Left renal cortex interstitium (tissue), 4 donors: ENCODE data around the gene SNAPC3. TPM values are rescaled to one million over a fixed set of nuclear protein-coding genes. Genes with fewer than 3 reads are reported as not detected.
A peak's percentile ranks its signal among the peaks of the same experiment; 100 is the strongest.
"Not testable (repeated sequence)": the region's sequence is repeated elsewhere in the genome, so short reads cannot be mapped to it uniquely, and the experiment has no call there.

Experiments
- DNase-seq, 4 donors: peaks; one replicate each; pipeline ENCODE4 v3.0.0-alpha.2; 2013; ENCODE audit warnings: low read depth in 4 of 4, low spot score in 2 of 4, missing footprints in 1 of 4
- polyA plus RNA-seq, 4 donors: library from polyadenylated mRNA; unstranded; fragments of 120-200 nt; gene quantifications; one replicate each; pipeline ENCODE4 v1.2.1, GENCODE V29; 2013; ENCODE audit not compliant: insufficient read length in 4 of 4

SNAPC3 gene
- polyA plus RNA-seq, 4 donors, result 38.4 to 60.0 (median 44.9) TPM

GRCh38 chr9:15421990-15422371 lies 695 bp upstream of the SNAPC3 start:
- peak in 2 of 4 donors; percentile 13 to 50 for DNase-seq

- DNase-seq, result peak in 2 of 4 donors; percentile 26 to 58
Measured at GRCh38 chr9:15423231-15423985, 732 bp downstream of the SNAPC3 start.

GRCh38 chr9:15426019-15426418 lies 3.3 kb downstream of the SNAPC3 start:
- no peak for DNase-seq

GRCh38 chr9:15427702-15428101 lies 5.0 kb downstream of the SNAPC3 start:
- not testable (repeated sequence) for DNase-seq

- DNase-seq, result no peak
Measured at GRCh38 chr9:15430920-15431844, 8.5 kb downstream of the SNAPC3 start.

- no peak for DNase-seq
Measured at GRCh38 chr9:15433191-15433590, 10.5 kb downstream of the SNAPC3 start.

GRCh38 chr9:15433661-15434060 lies 11.0 kb downstream of the SNAPC3 start:
- no peak for DNase-seq

- DNase-seq, result no peak
Measured at GRCh38 chr9:15438891-15439290, 16.2 kb downstream of the SNAPC3 start.

GRCh38 chr9:15441841-15442240 lies 19.2 kb downstream of the SNAPC3 start:
- DNase-seq, result not testable (repeated sequence)

- not testable (repeated sequence) for DNase-seq
Measured at GRCh38 chr9:15442264-15442663, 19.6 kb downstream of the SNAPC3 start.

- DNase-seq, result no peak
Measured at GRCh38 chr9:15444141-15444540, 21.5 kb downstream of the SNAPC3 start.

- no peak for DNase-seq
Measured at GRCh38 chr9:15453956-15454355, 31.3 kb downstream of the SNAPC3 start.

- DNase-seq, result no peak
Measured at GRCh38 chr9:15461056-15461455, 38.4 kb downstream of the SNAPC3 start.

- DNase-seq, result no peak
Measured at GRCh38 chr9:15461601-15462000, 38.9 kb downstream of the SNAPC3 start.

- DNase-seq, result no peak
Measured at GRCh38 chr9:15468145-15468544, 45.5 kb downstream of the SNAPC3 start.

GRCh38 chr9:15469406-15469805 lies 46.7 kb downstream of the SNAPC3 start:
- no peak for DNase-seq

- DNase-seq, result no peak
Measured at GRCh38 chr9:15469862-15470261, 47.2 kb downstream of the SNAPC3 start.

GRCh38 chr9:15475923-15476536 lies 53.4 kb downstream of the SNAPC3 start:
- no peak for DNase-seq

- no peak for DNase-seq
Measured at GRCh38 chr9:15480028-15480427, 57.4 kb downstream of the SNAPC3 start.

GRCh38 chr9:15482146-15482545 lies 59.5 kb downstream of the SNAPC3 start:
- DNase-seq, result no peak

- DNase-seq, result no peak
Measured at GRCh38 chr9:15484802-15485201, 62.1 kb downstream of the SNAPC3 start.
